ENCODE data around the gene CLEC4F.

CLEC4F gene

GRCh38 chr2:70768590-70769085 is 51.8 kb downstream of the CLEC4F start:
- Histone ChIP-seq H3K79me2 (ENCODE audit: control insufficient read depth, low read length) (peaks cover 4% of the 10 kb centered on the region; the same call in 1 of the 2 replicates), H3K4me1 (ENCODE audit: control insufficient read depth, low read length) (peaks cover 13% of the 10 kb centered on the region), H3F3A (ENCODE audit: control insufficient read depth, insufficient read depth) (no peaks in the 10 kb centered on the region), H3K27me3 (ENCODE audit: control insufficient read depth, low read length) (peaks cover 45% of the 10 kb centered on the region), H3K36me3 (ENCODE audit: control insufficient read depth, low read length) (no peaks in the 10 kb centered on the region), H4K20me1 (ENCODE audit: control insufficient read depth, insufficient read depth, low read depth, low read length) (no peaks in the 10 kb centered on the region), H3K9me3 (ENCODE audit: control insufficient read depth, insufficient read depth, low read length) (no peaks in the 10 kb centered on the region), H3K27ac (ENCODE audit: low read depth, low read length) (no peak overlapping the region), H3K9me2 (replicated peaks; ENCODE audit: control insufficient read depth, low read length) (no peaks in the 10 kb centered on the region), H3K4me2 (ENCODE audit: low read length) (peak overlapping the region; percentile 33; the same call in 1 of the 2 replicates), H3K4me3 (ENCODE audit: low read length) (no peak overlapping the region; the same call in 1 of the 2 replicates)
- TF ChIP-seq EZH2phosphoT487 (IDR thresholded peaks at IDR 0.05; ENCODE audit: borderline replicate concordance, low read length) = no peak
- no peak for TF ChIP-seq CTCF (IDR thresholded peaks at IDR 0.05; ENCODE audit: low read depth, low read length, poor library complexity, severe bottlenecking)

- H3K27me3 ChIP-seq (ENCODE audit: control insufficient read depth, low read length) = peaks cover 45% of the 10 kb centered on the region
- H3K4me2 ChIP-seq (ENCODE audit: low read length) = peak within 1 kb of the TSS; percentile 61
- no peaks in the 10 kb centered on the region for H3K9me3 ChIP-seq (ENCODE audit: control insufficient read depth, insufficient read depth, low read length)
- H3K79me2 ChIP-seq (ENCODE audit: control insufficient read depth, low read length) = peaks cover 4% of the 10 kb centered on the region; the same call in 1 of the 2 replicates
- peak within 1 kb of the TSS; percentile 70 for H3K4me3 ChIP-seq (ENCODE audit: low read length)
- no peaks in the 10 kb centered on the region for H4K20me1 ChIP-seq (ENCODE audit: control insufficient read depth, insufficient read depth, low read depth, low read length)
- no peak within 1 kb of the TSS for H3K27ac ChIP-seq (ENCODE audit: low read depth, low read length)
- no peaks in the 10 kb centered on the region for H3F3A ChIP-seq (ENCODE audit: control insufficient read depth, insufficient read depth)
- H3K4me1 ChIP-seq (ENCODE audit: control insufficient read depth, low read length) = peaks cover 13% of the 10 kb centered on the region
- H3K36me3 ChIP-seq (ENCODE audit: control insufficient read depth, low read length) = no peaks in the 10 kb centered on the region
- TF ChIP-seq EZH2phosphoT487 (IDR thresholded peaks at IDR 0.05; ENCODE audit: borderline replicate concordance, low read length) = peak; percentile 42; the same call in 1 of the 2 replicates
- peak; percentile 25 for TF ChIP-seq CTCF (IDR thresholded peaks at IDR 0.05; ENCODE audit: low read depth, low read length, poor library complexity, severe bottlenecking)
- no peaks in the 10 kb centered on the region for H3K9me2 ChIP-seq (replicated peaks; ENCODE audit: control insufficient read depth, low read length)
Measured at GRCh38 chr2:70767699-70768589, 52.5 kb downstream of the CLEC4F start, which contains the start of gene ADD2. TSS of gene ADD2 (minus strand) at chr2:70768200. CDS start at chr2:70706408, 61,792 bp downstream.

- H3K4me2 ChIP-seq (ENCODE audit: low read length) = peak overlapping the region; percentile 61
- no peaks in the 10 kb centered on the region for H3K9me2 ChIP-seq (replicated peaks; ENCODE audit: control insufficient read depth, low read length)
- peaks cover 13% of the 10 kb centered on the region for H3K4me1 ChIP-seq (ENCODE audit: control insufficient read depth, low read length)
- H3K4me3 ChIP-seq (ENCODE audit: low read length) = peak overlapping the region; percentile 70
- no peaks in the 10 kb centered on the region for H3K9me3 ChIP-seq (ENCODE audit: control insufficient read depth, insufficient read depth, low read length)
- no peaks in the 10 kb centered on the region for H4K20me1 ChIP-seq (ENCODE audit: control insufficient read depth, insufficient read depth, low read depth, low read length)
- no peaks in the 10 kb centered on the region for H3K36me3 ChIP-seq (ENCODE audit: control insufficient read depth, low read length)
- peaks cover 45% of the 10 kb centered on the region for H3K27me3 ChIP-seq (ENCODE audit: control insufficient read depth, low read length)
- no peaks in the 10 kb centered on the region for H3F3A ChIP-seq (ENCODE audit: control insufficient read depth, insufficient read depth)
- H3K27ac ChIP-seq (ENCODE audit: low read depth, low read length) = no peak overlapping the region
- H3K79me2 ChIP-seq (ENCODE audit: control insufficient read depth, low read length) = peaks cover 4% of the 10 kb centered on the region; the same call in 1 of the 2 replicates
- TF ChIP-seq CTCF (IDR thresholded peaks at IDR 0.05; ENCODE audit: low read depth, low read length, poor library complexity, severe bottlenecking) = no peak
- no peak for TF ChIP-seq EZH2phosphoT487 (IDR thresholded peaks at IDR 0.05; ENCODE audit: borderline replicate concordance, low read length)
Measured at GRCh38 chr2:70767079-70767698, 53.2 kb downstream of the CLEC4F start.
